ENCODE measurements around the gene MYO15B. TPM values are rescaled to one million over a fixed set of nuclear protein-coding genes. Genes with fewer than 3 reads are reported as not detected.

The MYO15B gene
- total RNA-seq, 4 donors from 2014 or later = 119 to 610 (median 170) TPM

GRCh38 chr17:75549246-75550138, 38.1 kb upstream of the MYO15B start:
- TF ChIP-seq CTCF (IDR thresholded peaks at IDR 0.05) (no peak), POLR2A (IDR thresholded peaks at IDR 0.05) (peak in 1 of 2 donors; percentile 35)
- no peak overlapping the region for H3K4me3 ChIP-seq
- H3K9me3 ChIP-seq = no peaks in the 10 kb centered on the region
- intact Hi-C loops (cut with DNase I; ENCODE audit: low total_unique reads) = no loop called here
- no peaks in the 10 kb centered on the region for H3K27me3 ChIP-seq
- H3K36me3 ChIP-seq = no peaks in the 10 kb centered on the region
- no peak overlapping the region for H3K27ac ChIP-seq
- no peaks in the 10 kb centered on the region for H3K4me1 ChIP-seq
- no peak for DNase-seq

DNA sequence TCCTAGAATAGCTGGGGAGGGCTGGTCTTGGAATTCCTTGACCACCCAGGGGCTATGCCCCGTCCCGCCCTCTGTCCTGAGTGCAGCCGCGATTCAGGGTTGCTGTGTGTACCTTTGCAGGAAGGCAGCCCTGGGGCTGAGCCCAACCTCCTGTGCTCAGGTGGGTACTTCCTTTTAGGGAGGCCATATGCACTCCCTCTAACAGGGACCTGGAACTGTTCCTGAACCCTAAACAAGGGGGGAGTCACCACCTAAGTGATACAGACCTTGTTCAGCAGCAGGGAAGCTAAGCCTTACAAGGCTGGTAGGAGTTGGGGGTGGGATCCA, 37.5 kb upstream of the MYO15B start:
- TF ChIP-seq CTCF (IDR thresholded peaks at IDR 0.05) (no peak), POLR2A (IDR thresholded peaks at IDR 0.05) (no peak)
- DNase-seq = no peak
- Histone ChIP-seq H3K4me3 (no peak overlapping the region), H3K27me3 (no peaks in the 10 kb centered on the region), H3K27ac (no peak overlapping the region), H3K36me3 (no peaks in the 10 kb centered on the region), H3K4me1 (no peaks in the 10 kb centered on the region), H3K9me3 (no peaks in the 10 kb centered on the region)
- intact Hi-C loops (cut with DNase I; ENCODE audit: low total_unique reads) = no loop called here

DNA sequence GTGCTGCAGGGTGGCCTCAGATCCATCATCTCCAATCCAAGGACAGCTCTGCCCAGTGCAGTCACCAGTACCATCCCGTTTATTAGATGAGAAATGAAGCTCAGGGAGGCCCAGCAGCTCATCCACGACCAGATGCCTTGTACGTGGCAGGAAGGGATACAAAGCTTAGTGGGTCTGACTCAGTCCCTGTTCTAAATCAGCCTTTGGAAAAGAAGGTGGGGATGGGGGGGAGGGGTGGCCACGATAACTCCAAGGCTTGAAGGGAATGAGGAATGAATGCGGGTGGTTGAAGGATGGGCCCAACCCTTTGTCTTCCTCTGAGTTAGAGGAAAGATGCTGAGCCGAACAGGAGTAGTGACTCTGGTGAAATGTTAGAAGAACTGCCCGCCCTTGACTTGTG, 36.3 kb upstream of the MYO15B start:
- H3K27me3 ChIP-seq = no peaks in the 10 kb centered on the region
- intact Hi-C loops (cut with DNase I; ENCODE audit: low total_unique reads) = no loop called here
- no peaks in the 10 kb centered on the region for H3K9me3 ChIP-seq
- TF ChIP-seq CTCF (IDR thresholded peaks at IDR 0.05) (no peak), POLR2A (IDR thresholded peaks at IDR 0.05) (no peak)
- no peak overlapping the region for H3K27ac ChIP-seq
- DNase-seq = no peak
- H3K4me1 ChIP-seq = no peaks in the 10 kb centered on the region
- no peak overlapping the region for H3K4me3 ChIP-seq
- no peaks in the 10 kb centered on the region for H3K36me3 ChIP-seq

DNA sequence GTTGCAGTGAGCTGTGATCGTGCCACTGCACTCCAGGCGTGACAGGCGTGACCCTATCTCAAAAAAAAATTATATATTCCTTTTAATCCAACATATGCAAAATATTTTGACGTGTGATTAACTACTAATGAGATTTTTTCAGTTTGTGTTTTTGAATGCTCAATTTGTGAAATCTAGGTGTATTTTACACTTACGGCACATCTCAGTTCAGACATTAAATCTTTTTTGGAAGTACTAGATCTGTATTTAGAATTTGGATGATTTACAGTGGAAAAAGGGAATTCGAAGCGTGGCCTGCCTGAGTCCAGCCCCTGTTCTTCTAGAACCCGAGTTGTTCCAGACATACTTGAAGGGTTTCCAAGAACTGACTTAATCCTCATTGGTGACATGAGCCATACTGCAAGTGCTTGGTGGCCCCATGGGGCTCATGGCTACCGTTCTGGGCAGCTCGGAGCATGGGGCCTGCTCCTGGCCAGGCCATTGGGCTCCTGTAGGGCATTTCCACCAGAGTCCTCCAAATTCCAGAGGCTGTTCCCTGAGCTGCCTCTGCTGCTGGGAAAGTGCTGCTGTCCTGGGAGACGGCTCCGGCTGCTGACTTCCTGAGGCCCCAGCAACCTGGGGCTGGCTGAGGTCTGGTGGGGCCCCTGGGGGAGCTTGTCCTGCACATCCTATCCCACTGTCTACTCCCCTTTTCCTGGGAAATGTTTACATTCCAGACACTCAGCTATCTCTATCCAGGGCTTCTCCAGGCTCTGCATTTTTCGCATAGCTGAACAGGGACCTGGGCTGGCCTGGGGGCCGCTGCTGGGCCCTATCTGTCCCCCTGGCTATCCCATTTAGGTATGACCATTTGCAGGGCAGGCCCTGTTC, 34.9 kb upstream of the MYO15B start:
- TF ChIP-seq POLR2A (IDR thresholded peaks at IDR 0.05) (no peak), CTCF (IDR thresholded peaks at IDR 0.05) (no peak)
- intact Hi-C loops (cut with DNase I; ENCODE audit: low total_unique reads) = no loop called here

More for the DNA sequence above, 34.9 kb upstream of the MYO15B start:
- no peaks in the 10 kb centered on the region for H3K36me3 ChIP-seq
- no peaks in the 10 kb centered on the region for H3K9me3 ChIP-seq
- no peaks in the 10 kb centered on the region for H3K27me3 ChIP-seq
- DNase-seq = no peak
- no peak overlapping the region for H3K27ac ChIP-seq
- H3K4me3 ChIP-seq = no peak overlapping the region
- no peaks in the 10 kb centered on the region for H3K4me1 ChIP-seq

All from uterus (tissue), 4 donors.